Measurements from ENCODE around the gene GTF3A.

GTF3A gene

GRCh38 chr13:27415116-27415515 lies 9.3 kb upstream of the GTF3A start:
- no peak overlapping the region for H3K4me3 Mint-ChIP-seq
- no peaks in the 10 kb centered on the region for H3K36me3 Mint-ChIP-seq (ENCODE audit: insufficient read depth)
- no peaks in the 10 kb centered on the region for H3K4me1 Mint-ChIP-seq (ENCODE audit: low read depth in 2 of 2)
- H3K9me3 Mint-ChIP-seq = no peaks in the 10 kb centered on the region
- no peak overlapping the region for H3K27ac Mint-ChIP-seq
- ATAC-seq (replicated peaks) (no peak), DNase-seq (no peak)
- H3K27me3 Mint-ChIP-seq = peaks cover 24 to 25% of the 10 kb centered on the region in 2 donors

GRCh38 chr13:27419328-27419727 lies 5.1 kb upstream of the GTF3A start:
- Mint-ChIP-seq H3K36me3 (ENCODE audit: insufficient read depth) (peaks cover 10% of the 10 kb centered on the region), H3K4me1 (ENCODE audit: low read depth in 2 of 2) (no peaks in the 10 kb centered on the region), H3K4me3 (no peak overlapping the region), H3K9me3 (no peaks in the 10 kb centered on the region), H3K27me3 (peaks cover 6 to 8% of the 10 kb centered on the region in 2 donors), H3K27ac (no peak overlapping the region)
- DNase-seq = no peak
- no peak for ATAC-seq (replicated peaks)

- no peaks in the 10 kb centered on the region for H3K27me3 Mint-ChIP-seq
- peak overlapping the region; percentile 4 to 19 for H3K27ac Mint-ChIP-seq
- no peaks in the 10 kb centered on the region for H3K9me3 Mint-ChIP-seq
- ATAC-seq (replicated peaks) (no peak), DNase-seq (no peak)
- H3K36me3 Mint-ChIP-seq (ENCODE audit: insufficient read depth) = peaks cover 23% of the 10 kb centered on the region
- no peak overlapping the region for H3K4me3 Mint-ChIP-seq
- peaks cover 11% of the 10 kb centered on the region in 2 donors for H3K4me1 Mint-ChIP-seq (ENCODE audit: low read depth in 2 of 2)
Observed at GRCh38 chr13:27421101-27421871, 3.1 kb upstream of the GTF3A start.

- H3K4me3 Mint-ChIP-seq = peak overlapping the region; percentile 79 to 85
- H3K4me1 Mint-ChIP-seq (ENCODE audit: low read depth in 2 of 2) = peaks cover 28 to 31% of the 10 kb centered on the region in 2 donors
- DNase-seq = no peak
- ATAC-seq (replicated peaks) = no peak
- H3K27ac Mint-ChIP-seq = peak overlapping the region; percentile 90 to 93
- H3K9me3 Mint-ChIP-seq = no peaks in the 10 kb centered on the region
- peaks cover 44% of the 10 kb centered on the region for H3K36me3 Mint-ChIP-seq (ENCODE audit: insufficient read depth)
- H3K27me3 Mint-ChIP-seq = no peaks in the 10 kb centered on the region
Observed at GRCh38 chr13:27423333-27423732, 1.1 kb upstream of the GTF3A start.

GRCh38 chr13:27425158-27425917 lies 919 bp downstream of the GTF3A start:
- peaks cover 64% of the 10 kb centered on the region for H3K36me3 Mint-ChIP-seq (ENCODE audit: insufficient read depth)
- H3K27me3 Mint-ChIP-seq = no peaks in the 10 kb centered on the region
- DNase-seq (peak in 2 of 3 experiments; percentile 12 to 13), ATAC-seq (replicated peaks) (peak; percentile 0)
- H3K4me1 Mint-ChIP-seq (ENCODE audit: low read depth in 2 of 2) = peaks cover 32 to 34% of the 10 kb centered on the region in 2 donors
- peak overlapping the region; percentile 90 to 93 for H3K27ac Mint-ChIP-seq
- peak overlapping the region; percentile 79 to 85 for H3K4me3 Mint-ChIP-seq
- H3K9me3 Mint-ChIP-seq = no peaks in the 10 kb centered on the region

- peaks cover 71% of the 10 kb centered on the region for H3K36me3 Mint-ChIP-seq (ENCODE audit: insufficient read depth)
Observed at GRCh38 chr13:27425918-27426630, 1.7 kb downstream of the GTF3A start.

GRCh38 chr13:27427641-27428040 lies 3.2 kb downstream of the GTF3A start:
- peaks cover 43 to 51% of the 10 kb centered on the region in 2 donors for H3K4me1 Mint-ChIP-seq (ENCODE audit: low read depth in 2 of 2)

More at GRCh38 chr13:27425918-27426630, 1.7 kb downstream of the GTF3A start:
- H3K4me1 Mint-ChIP-seq (ENCODE audit: low read depth in 2 of 2) = peaks cover 35 to 42% of the 10 kb centered on the region in 2 donors
- ATAC-seq (replicated peaks) = peak; percentile 76
- DNase-seq = peak; percentile 62 to 72 (median 69)
- peak overlapping the region; percentile 79 to 85 for H3K4me3 Mint-ChIP-seq
- H3K27me3 Mint-ChIP-seq = no peaks in the 10 kb centered on the region
- peak overlapping the region; percentile 90 to 93 for H3K27ac Mint-ChIP-seq
- H3K9me3 Mint-ChIP-seq = no peaks in the 10 kb centered on the region

GRCh38 chr13:27428160-27428559 lies 3.7 kb downstream of the GTF3A start:
- peak overlapping the region; percentile 79 to 85 for H3K4me3 Mint-ChIP-seq
- no peaks in the 10 kb centered on the region for H3K27me3 Mint-ChIP-seq
- H3K27ac Mint-ChIP-seq = peak overlapping the region; percentile 90 to 93
- DNase-seq (no peak), ATAC-seq (replicated peaks) (no peak)
- peaks cover 91% of the 10 kb centered on the region for H3K36me3 Mint-ChIP-seq (ENCODE audit: insufficient read depth)
- peaks cover 47 to 55% of the 10 kb centered on the region in 2 donors for H3K4me1 Mint-ChIP-seq (ENCODE audit: low read depth in 2 of 2)
- no peaks in the 10 kb centered on the region for H3K9me3 Mint-ChIP-seq

More at GRCh38 chr13:27427641-27428040, 3.2 kb downstream of the GTF3A start:
- DNase-seq (no peak), ATAC-seq (replicated peaks) (no peak)
- Mint-ChIP-seq H3K9me3 (no peaks in the 10 kb centered on the region), H3K4me3 (peak overlapping the region; percentile 79 to 85), H3K36me3 (ENCODE audit: insufficient read depth) (peaks cover 87% of the 10 kb centered on the region), H3K27ac (peak overlapping the region; percentile 90 to 93), H3K27me3 (no peaks in the 10 kb centered on the region)

GRCh38 chr13:27432180-27432579 lies 7.8 kb downstream of the GTF3A start:
- Mint-ChIP-seq H3K27me3 (no peaks in the 10 kb centered on the region), H3K36me3 (ENCODE audit: insufficient read depth) (peaks cover 100% of the 10 kb centered on the region), H3K4me3 (peak overlapping the region in 1 of 2 donors; percentile 54), H3K9me3 (no peaks in the 10 kb centered on the region), H3K27ac (peak overlapping the region; percentile 85 to 88), H3K4me1 (ENCODE audit: low read depth in 2 of 2) (peaks cover 33 to 40% of the 10 kb centered on the region in 2 donors)
- ATAC-seq (replicated peaks) (peak; percentile 57), DNase-seq (no peak)

- Mint-ChIP-seq H3K27me3 (no peaks in the 10 kb centered on the region), H3K9me3 (no peaks in the 10 kb centered on the region), H3K4me3 (peak overlapping the region; percentile 35 to 54), H3K36me3 (ENCODE audit: insufficient read depth) (peaks cover 99% of the 10 kb centered on the region), H3K27ac (peak overlapping the region; percentile 85 to 88), H3K4me1 (ENCODE audit: low read depth in 2 of 2) (peaks cover 31 to 39% of the 10 kb centered on the region in 2 donors)
- ATAC-seq (replicated peaks) (peak; percentile 95), DNase-seq (peak; percentile 29 to 43 (median 39))
Observed at GRCh38 chr13:27432611-27433210, 8.3 kb downstream of the GTF3A start.

GRCh38 chr13:27437126-27437525 lies 12.7 kb downstream of the GTF3A start:
- no peak for ATAC-seq (replicated peaks)
- H3K4me1 Mint-ChIP-seq (ENCODE audit: low read depth in 2 of 2) = peaks cover 42 to 46% of the 10 kb centered on the region in 2 donors

GRCh38 chr13:27440408-27440807 lies 16.0 kb downstream of the GTF3A start:
- Mint-ChIP-seq H3K27me3 (no peaks in the 10 kb centered on the region), H3K27ac (peak overlapping the region; percentile 75 to 77), H3K9me3 (no peaks in the 10 kb centered on the region), H3K4me1 (ENCODE audit: low read depth in 2 of 2) (peaks cover 35 to 45% of the 10 kb centered on the region in 2 donors), H3K4me3 (peak overlapping the region; percentile 16 to 33), H3K36me3 (ENCODE audit: insufficient read depth) (peaks cover 52% of the 10 kb centered on the region)
- ATAC-seq (replicated peaks) (peak; percentile 54), DNase-seq (no peak)

More at GRCh38 chr13:27437126-27437525, 12.7 kb downstream of the GTF3A start:
- no peaks in the 10 kb centered on the region for H3K27me3 Mint-ChIP-seq
- DNase-seq = no peak
- peak overlapping the region in 1 of 2 donors; percentile 83 for H3K27ac Mint-ChIP-seq
- H3K9me3 Mint-ChIP-seq = no peaks in the 10 kb centered on the region
- no peak overlapping the region for H3K4me3 Mint-ChIP-seq
- peaks cover 74% of the 10 kb centered on the region for H3K36me3 Mint-ChIP-seq (ENCODE audit: insufficient read depth)
